HG02610 (cell line): ENCODE data around the gene LMNA.
"Not testable (repeated sequence)": the region's sequence is repeated elsewhere in the genome, so short reads cannot be mapped to it uniquely, and the experiment has no call there.

Experiments used
- ATAC-seq: cut with Tn5 transposase; IDR thresholded peaks from one replicate; pipeline ENCODE4 v1.9.1; 2021; ENCODE audit warnings: mild to moderate bottlenecking, moderate library complexity; ENCODE audit not compliant: unreplicated experiment

Gene LMNA

DNA sequence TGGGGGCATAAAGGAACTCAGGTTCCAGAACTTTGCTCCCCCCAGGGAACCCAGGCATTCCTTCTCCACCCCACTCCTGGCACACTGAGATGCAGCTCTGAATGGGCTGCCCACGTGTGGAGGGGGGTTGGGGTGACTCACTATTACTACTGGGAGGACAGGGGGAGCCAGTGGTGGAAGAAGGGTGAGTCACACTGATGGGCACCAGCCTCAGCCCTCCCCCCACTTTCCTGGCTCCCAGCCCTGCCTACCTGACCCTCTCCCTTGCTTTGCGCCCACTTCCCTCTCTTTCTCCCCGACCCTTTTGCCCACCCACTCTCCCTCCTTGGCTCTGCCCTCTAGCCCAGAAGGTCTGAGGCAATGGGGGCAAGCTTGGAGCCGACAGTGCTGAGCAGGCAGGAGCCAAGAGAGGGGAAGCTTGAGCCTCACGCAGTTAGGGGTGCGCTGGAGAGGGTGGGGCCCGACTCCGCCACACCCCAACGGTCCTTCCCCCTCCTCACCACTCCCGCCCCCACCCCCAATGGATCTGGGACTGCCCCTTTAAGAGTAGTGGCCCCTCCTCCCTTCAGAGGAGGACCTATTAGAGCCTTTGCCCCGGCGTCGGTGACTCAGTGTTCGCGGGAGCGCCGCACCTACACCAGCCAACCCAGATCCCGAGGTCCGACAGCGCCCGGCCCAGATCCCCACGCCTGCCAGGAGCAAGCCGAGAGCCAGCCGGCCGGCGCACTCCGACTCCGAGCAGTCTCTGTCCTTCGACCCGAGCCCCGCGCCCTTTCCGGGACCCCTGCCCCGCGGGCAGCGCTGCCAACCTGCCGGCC lies at the start of gene LMNA:
Gene LMNA, plus strand, starts transcription at position 611 of the 818 bp plus-strand sequence. CDS start 208 bp downstream, outside the sequence.
- peak; percentile 76 for ATAC-seq

DNA sequence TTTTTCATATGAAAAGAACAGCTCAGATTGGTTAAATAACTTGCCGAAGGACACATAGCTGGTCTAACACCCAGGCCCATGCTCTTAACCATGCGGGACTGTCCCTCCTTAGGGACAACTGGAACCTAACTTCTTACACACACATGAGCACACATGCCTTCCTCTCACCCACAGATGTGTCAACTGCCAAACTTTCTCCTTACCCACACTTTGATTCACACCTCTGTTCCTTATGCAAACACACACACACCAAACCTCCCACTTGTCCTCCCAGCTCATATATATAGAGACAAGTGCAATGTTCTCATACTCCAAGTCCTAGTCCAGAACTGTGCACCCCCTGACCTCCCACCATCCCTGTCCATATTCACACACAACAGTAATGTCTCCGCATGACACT lies 49.3 kb upstream of the LMNA start:
- ATAC-seq: no peak

DNA sequence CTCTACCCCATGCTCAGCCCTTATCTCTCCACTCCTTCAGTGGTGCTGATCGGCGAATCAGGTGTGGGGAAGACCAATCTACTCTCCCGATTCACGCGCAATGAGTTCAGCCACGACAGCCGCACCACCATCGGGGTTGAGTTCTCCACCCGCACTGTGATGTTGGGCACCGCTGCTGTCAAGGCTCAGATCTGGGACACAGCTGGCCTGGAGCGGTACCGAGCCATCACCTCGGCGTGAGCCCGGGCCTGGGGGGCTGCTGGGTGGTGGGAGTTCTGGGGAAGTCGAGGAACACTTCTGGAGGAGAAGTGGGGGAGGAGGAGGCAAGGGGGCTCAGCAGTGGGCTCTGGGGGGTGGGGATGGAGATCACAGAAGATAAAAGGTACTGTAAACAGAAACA lies 48.6 kb upstream of the LMNA start:
- no peak for ATAC-seq

DNA sequence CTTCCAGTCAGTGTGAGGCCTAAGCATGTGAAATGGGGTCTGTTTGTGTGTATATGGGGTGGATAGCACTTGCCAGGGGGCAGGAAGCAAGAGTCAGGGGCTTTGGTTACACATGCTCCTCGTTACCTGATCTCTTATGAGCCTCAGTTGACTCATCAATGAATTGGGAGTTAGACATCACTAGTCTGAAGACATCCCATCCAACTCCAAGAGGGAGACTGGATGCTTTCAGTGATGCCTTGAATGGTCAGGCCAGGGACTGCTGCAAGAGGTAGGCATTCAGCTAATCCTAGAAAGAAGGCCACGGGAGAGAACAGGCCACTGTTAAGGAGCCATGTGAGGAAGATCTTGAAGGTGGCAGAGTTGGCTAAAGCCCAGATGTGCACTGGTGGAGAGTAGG lies 47.2 kb upstream of the LMNA start:
- ATAC-seq: no peak

DNA sequence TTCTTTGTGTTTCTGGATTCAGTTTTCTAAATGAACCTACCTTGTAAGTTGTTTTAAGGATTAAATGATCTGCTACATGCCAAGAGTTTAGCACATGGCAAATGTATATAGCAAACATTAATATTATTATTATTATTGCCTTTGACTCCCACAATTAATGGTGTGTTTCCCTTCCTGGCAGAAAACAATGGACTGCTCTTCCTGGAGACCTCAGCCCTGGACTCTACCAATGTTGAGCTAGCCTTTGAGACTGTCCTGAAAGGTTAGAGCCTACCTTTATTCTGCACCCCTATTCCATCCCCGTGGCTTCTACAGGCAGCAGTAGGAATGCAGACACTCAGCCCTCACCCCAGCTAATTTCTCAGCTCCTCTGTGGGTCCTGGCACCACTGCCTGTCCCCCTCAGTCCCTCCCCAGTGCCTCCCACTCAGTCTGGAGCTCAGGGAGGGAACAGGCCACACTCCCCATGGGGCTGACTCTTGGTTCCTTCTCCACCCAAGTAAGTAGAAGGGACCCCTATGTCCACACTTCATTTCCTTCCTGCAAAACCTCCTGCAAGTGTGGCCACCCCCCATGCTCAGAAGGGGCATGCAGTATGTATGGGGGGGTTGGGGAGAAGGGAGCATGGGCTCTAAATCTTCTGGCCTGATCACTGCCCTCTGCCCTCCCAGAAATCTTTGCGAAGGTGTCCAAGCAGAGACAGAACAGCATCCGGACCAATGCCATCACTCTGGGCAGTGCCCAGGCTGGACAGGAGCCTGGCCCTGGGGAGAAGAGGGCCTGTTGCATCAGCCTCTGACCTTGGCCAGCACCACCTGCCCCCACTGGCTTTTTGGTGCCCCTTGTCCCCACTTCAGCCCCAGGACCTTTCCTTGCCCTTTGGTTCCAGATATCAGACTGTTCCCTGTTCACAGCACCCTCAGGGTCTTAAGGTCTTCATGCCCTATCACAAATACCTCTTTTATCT lies 44.7 kb upstream of the LMNA start:
- ATAC-seq: no peak

DNA sequence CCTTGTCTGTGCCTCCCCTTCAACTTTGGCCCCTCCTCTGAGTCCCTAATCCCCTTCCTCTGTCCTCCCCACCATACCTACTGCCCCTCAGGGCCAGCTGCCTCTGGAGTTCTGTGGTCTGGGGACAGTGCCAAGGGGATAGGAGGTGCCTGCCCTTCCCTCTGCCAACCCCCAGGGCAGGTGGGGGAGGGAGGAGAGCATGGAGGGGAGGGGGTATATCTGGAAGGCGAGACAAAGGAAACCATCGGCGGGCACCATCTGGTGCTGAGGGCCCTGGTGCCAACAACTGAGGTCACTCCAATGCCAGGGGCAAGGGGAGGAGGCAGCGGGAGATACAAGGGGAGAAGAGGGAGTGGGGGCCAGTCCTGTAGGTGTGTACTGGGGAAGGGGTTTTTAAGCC lies 44.0 kb upstream of the LMNA start:
- no peak for ATAC-seq

DNA sequence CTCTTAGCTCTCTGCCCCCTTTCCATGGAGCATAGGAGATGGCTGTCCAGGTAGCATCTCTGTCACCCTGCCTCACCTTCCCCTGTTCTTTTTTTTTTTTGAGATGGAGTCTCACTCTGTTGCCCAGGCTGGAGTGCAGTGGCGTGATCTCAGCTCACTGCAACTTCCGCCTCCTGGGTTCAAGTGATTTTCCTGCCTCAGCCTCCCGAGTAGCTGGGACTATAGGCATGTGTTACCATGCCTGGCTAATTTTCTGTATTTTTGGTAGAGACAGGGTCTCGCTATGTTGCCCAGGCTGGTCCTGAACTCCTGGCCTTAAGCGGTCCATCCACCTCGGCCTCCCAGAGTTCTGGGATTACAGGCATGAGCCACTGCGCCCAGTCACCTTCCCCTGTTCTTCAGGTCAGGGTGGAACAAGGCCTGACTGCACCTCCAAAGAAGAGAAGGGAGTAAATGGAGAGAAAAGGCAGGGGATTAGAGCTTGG lies 43.1 kb upstream of the LMNA start:
- not testable (repeated sequence) for ATAC-seq

DNA sequence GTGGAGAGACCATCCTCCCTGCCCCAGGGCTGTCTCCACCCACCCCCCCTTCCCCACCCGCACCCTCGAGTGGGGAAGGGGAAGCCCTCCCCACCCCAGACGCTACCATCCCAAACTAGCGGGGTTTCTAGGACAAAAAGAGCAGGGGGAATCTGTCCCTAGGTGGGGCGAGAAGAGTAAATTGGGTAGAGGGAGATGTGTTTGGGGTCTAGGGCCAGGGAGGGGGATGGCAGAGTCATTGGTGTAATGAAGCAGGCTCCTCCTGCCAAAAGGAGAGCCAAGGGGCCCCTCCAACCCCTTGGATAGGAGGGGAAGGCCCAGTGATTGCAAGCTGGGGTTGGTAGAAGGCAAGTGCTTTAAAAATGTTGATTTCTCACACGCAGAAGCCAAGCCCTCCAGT lies 42.3 kb upstream of the LMNA start:
- no peak for ATAC-seq

DNA sequence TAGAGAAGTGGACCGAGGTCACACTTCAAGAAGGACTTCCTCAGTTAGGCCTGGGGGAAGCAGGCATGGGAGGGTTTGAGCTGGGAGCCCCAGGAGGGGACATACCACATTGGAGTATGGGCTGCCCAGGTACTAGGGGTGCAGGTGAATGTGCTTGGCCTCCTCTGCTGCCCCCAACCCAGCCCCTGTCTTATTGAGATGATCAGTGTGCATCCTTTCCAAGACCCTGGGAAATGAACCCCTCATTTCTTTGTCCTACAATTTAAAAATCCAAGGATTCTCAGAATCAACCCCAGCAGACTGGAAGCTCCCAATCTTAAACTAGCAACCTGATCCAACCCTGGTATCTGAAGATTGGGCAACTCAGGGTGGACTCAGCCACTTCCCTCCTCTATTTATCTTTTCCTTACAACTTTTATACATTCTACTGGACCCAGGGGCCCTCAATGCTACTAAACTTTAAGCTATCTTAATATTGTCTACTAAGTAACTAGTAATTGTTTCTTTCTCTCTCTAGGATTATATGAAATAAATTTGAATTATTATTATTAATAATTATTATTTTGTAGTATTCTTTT lies 41.3 kb upstream of the LMNA start:
- ATAC-seq: no peak

DNA sequence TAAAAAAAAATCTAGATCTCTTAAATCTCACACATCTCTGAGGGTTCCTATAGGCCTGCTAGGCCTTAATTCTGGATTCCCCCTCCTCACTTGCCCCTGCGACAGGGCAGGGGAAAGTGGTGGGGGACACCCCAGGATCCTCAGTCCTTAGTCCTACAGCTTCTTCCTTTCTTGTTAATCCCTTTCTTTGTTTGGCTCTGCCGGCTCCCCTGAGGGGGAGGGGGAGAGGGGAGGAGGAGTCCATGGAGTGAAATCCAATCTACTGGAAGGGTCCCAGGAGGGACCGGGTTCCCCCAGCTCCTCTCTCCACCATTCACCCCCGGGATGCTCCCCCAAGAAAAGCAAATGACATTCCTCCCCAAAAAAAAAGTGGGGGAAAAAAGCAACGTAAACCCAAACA lies 40.8 kb upstream of the LMNA start:
- no peak for ATAC-seq

DNA sequence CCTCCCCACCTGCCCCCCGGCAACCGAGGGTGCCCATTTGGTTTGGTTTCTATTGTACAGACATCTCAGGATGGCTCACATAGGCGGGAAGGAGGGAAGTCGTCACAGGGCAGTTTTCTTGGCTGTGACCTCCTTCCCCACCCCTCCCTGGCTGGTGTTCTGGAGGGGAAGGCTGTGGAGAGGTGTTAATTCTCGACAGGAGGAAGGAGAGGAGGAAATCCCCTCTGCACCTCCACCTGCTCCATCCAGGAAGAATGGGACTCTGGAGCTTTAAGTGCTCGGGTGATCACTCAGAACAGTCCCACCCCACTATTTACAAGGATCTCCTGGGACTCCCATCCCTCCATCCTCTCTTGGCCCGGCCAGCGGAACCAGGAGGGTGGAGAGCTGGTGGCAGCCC lies 39.9 kb upstream of the LMNA start:
- ATAC-seq: no peak

DNA sequence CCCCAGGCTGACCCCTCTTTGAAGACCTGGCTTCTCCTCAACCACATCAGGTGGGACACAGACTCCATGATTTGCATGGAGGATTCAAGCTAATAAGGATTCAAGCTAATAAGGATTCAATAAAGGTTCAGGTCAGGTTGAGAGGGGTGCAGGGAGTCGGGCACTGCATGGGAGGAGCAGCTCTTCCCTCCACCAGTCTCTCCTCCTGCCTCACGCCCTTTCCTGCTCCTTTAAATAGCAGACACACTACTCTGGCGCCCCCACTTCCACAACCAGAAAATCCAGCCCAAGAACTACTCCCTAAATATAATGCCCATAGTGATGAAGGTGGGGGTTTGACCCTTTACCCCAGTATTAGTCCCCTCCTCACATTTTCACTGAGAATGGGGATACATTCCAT lies 39.3 kb upstream of the LMNA start:
- ATAC-seq: no peak

DNA sequence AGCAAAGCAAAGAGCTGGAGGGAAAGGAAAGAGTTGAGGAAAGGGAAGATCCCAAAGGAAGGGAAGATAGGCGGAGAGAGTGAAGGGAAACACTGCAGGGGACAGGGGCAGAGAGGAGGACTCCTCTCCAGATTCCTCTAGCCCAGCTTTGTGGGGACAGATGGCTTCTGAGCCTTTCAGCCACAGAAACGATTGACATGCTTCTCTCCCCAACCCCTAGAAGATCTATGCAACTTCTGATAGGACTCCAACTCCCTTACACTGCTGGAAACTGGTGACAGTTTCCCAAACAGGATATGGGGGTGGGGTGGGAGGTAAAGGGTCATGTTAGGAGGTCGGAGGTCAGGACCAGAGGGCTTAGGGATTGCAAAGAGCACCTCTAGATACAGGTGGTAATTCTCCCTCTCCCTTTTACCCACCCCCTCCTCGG lies 38.7 kb upstream of the LMNA start:
- ATAC-seq: no peak

DNA sequence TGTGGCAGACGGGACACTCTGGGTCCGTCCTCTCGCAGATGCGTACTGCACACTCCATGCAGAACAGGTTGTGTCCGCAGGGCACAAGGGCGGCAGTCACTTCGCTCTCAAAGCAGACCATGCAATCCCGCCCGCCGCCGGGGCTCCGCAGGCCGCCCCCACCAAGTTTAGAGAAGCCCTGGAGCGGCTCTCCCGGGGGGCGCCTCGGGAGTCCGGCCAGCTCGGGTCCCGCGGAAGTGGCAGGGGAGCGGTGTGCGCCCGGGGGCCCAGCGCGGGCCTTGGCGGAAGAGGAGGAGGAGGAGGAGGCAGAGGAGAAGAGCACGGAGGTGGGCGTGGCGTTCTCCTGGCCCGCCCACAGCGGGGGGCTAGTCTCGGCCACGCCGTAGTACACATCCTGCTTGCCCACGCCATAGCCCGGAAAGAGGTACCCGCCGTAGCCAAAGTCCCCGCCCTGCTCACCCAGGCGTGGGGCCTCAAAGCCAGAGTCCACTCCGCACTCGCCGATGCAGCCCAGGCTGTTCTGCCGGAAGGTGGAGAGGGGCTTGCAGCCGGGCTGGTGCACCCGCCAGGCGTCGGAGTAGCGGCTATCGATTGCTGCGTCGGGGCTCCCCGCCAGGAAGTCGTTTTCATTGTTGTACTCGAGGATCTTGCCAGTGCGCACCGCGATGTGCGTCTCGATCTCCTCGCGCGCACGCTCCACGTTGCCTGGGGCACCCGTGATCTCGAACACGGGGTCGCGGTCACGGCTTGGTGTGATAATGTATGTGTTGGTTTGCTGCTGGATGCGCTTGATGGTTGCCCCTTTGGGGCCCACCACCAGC lies 37.7 kb upstream of the LMNA start:
- ATAC-seq: peak; percentile 60

DNA sequence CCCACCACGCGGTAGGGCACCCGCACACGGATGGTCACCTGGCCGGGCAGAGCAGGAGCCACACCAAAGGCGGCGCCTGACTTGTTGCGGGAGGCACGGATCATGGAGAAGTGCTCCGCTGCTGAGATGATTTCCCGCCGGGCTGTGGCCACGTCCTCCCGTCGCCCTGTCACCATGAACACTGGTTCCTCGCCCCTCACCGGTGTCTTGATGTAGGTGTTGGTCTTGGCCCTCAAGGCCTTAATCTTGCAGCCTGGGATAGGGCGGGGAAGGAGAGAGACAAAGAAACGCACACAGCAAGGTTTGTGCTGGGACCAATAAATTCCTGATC lies 37.1 kb upstream of the LMNA start:
- ATAC-seq: no peak

DNA sequence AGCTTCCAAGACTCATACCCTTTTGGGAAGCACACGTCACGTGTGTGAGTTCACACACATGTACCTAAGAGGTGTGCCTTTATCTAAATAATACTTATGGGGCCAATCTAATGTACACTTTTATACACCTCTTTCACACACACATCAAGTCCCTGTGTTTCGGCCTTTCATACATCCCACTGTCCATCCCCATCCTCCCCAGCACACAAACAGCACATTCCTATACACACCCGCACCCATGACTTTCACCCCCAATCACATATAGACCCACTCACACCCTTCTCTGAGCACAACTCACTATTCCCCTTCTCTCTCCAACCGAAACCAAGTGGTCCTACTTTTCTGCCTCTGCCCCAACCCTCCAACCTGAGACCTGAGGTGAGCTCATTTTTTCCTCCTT lies 35.8 kb upstream of the LMNA start:
- ATAC-seq: no peak

DNA sequence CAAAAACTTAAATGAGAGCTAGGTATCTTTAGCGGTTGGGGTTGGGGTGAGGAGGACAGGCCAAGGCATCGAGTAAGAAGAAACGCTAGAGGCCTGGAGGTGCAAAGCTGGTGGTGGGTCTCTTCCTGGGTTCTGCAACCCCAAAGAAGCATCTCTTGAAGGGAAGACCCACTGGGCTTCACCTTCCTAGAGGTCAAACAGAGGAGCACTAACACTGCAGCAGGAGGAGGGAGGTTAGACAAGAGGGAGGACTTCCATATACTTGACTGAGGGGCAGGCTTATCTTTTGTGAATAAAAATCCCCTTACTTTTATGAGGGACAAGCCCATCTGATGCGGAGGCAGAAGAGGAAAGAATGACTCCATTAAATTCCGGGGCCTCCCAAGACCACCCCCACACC lies 34.7 kb upstream of the LMNA start:
- no peak for ATAC-seq

DNA sequence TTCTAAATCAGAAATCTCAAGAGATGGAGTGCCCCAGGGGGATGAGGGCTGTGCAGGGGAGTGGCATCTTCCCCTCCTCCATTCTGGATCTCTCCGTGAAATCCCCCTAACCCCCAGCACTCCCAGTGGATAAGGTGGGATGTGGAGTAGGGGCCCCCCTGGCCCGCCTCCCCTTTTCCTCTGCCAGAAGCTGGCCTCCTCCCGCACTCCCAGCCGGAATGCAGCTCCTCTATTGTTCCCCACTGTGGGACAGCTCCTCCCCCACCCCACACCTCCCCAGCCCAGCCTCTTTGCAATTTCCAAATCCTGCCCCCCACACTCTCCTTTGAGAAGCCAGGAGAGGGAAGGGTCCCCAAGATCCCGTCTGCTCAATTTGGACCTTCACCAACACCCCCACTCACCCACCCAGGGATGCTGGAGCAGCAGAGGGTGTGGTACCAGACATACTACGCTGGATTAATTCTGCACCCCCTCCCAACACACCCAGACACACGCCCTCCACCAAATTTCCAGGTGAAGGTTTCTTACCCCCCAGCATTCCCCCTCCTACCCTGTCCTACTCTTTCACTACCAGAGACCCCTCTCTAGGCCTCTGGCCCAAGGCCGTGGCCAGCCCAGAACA lies 34.2 kb upstream of the LMNA start:
- no peak for ATAC-seq

DNA sequence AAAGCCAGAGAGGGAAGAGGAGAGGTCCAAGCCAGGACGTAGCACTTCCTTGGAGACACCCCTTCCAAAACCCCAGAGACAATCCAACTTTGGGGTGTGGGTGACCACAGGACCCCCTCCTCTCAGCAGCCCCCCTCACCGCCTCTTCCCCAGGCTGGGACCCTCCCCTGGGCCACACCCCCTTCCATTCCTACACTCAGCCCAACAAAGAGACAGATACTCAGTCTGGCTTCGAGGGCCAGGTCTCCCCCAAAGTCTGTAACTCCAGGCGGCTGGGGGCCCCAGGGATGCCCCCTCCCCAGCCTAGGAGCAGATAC lies 33.7 kb upstream of the LMNA start:
- ATAC-seq: no peak

DNA sequence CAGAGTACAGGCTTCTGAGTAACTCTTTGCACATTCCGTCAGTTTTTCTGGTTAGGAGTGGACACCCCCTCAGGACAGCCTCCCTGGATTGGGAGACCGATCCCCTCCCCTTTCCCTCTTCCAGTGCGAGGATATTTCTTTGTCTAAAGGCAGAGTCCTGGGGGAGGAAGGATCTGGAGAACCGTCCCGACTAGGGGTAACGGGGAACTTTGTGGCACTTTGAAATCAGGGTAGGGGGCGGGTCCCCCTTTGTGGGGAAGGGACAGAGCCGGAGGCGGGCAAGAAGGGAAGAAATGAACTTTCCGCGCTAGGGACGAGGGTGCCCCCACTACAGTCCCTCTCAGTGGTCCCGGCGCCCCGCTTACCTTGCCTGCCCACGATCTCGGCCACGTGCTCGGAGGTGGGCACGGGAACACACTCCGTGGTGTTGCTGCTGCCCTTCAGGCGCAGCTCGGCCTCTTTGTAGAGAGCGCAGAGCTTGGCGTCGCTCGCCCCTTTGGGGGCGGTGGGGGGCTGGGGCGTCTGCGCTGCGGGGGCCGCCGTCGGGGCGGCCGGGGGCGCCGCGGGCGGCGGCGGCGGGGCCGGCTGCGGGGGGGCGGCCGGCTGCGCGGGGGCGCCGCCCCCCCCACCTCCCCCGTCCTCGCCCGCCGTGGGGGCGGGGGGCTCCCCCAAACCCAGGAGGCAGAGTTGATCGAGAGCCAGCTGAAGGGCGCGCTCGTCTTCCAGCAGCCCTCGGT lies 33.2 kb upstream of the LMNA start:
- no peak for ATAC-seq
